ENCODE data around the gene ATP6V0C. TPM values are rescaled to one million over a fixed set of nuclear protein-coding genes. Genes with fewer than 3 reads are reported as not detected.

ATP6V0C gene
- total RNA-seq, 1 experiment from 2014 or later, result 212 TPM

- no peak overlapping the region for H3K27ac Mint-ChIP-seq
- ATAC-seq (no peak), DNase-seq (ENCODE audit: low spot score) (no peak)
- no peaks in the 10 kb centered on the region for H3K9me3 Mint-ChIP-seq
- H3K4me1 Mint-ChIP-seq, result peaks cover 4% of the 10 kb centered on the region
- POLR2A ChIA-PET, result no interaction called here
- H3K4me3 Mint-ChIP-seq, result no peak overlapping the region
- no peaks in the 10 kb centered on the region for H3K27me3 Mint-ChIP-seq (ENCODE audit: low read depth)
- peaks cover 5% of the 10 kb centered on the region for H3K36me3 Mint-ChIP-seq
- TF ChIP-seq, protein P1, sequence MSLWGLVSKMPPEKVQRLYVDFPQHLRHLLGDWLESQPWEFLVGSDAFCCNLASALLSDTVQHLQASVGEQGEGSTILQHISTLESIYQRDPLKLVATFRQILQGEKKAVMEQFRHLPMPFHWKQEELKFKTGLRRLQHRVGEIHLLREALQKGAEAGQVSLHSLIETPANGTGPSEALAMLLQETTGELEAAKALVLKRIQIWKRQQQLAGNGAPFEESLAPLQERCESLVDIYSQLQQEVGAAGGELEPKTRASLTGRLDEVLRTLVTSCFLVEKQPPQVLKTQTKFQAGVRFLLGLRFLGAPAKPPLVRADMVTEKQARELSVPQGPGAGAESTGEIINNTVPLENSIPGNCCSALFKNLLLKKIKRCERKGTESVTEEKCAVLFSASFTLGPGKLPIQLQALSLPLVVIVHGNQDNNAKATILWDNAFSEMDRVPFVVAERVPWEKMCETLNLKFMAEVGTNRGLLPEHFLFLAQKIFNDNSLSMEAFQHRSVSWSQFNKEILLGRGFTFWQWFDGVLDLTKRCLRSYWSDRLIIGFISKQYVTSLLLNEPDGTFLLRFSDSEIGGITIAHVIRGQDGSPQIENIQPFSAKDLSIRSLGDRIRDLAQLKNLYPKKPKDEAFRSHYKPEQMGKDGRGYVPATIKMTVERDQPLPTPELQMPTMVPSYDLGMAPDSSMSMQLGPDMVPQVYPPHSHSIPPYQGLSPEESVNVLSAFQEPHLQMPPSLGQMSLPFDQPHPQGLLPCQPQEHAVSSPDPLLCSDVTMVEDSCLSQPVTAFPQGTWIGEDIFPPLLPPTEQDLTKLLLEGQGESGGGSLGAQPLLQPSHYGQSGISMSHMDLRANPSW (CRISPR knock-in tag; conservative IDR thresholded peaks at IDR 0.05; ENCODE audit: low read depth), result no peak
- no peak for TF ChIP-seq SP1 (CRISPR knock-in tag; conservative IDR thresholded peaks at IDR 0.05)
- TF ChIP-seq GABPB1 (CRISPR knock-in tag; IDR thresholded peaks at IDR 0.05), result no peak
- no peak for TF ChIP-seq ZNF671 (CRISPR knock-in tag; IDR thresholded peaks at IDR 0.05)
- TF ChIP-seq KAT7 (CRISPR knock-in tag; IDR thresholded peaks at IDR 0.05; ENCODE audit: borderline replicate concordance), result no peak
- TF ChIP-seq ZMAT4 (CRISPR knock-in tag; IDR thresholded peaks at IDR 0.05), result no peak
- TF ChIP-seq, protein P2, sequence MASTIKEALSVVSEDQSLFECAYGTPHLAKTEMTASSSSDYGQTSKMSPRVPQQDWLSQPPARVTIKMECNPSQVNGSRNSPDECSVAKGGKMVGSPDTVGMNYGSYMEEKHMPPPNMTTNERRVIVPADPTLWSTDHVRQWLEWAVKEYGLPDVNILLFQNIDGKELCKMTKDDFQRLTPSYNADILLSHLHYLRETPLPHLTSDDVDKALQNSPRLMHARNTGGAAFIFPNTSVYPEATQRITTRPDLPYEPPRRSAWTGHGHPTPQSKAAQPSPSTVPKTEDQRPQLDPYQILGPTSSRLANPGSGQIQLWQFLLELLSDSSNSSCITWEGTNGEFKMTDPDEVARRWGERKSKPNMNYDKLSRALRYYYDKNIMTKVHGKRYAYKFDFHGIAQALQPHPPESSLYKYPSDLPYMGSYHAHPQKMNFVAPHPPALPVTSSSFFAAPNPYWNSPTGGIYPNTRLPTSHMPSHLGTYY (CRISPR knock-in tag; IDR thresholded peaks at IDR 0.05), result no peak
- TF ChIP-seq USF1 (CRISPR knock-in tag; IDR thresholded peaks at IDR 0.05), result no peak
- TF ChIP-seq ZNF512 (CRISPR knock-in tag; IDR thresholded peaks at IDR 0.05; ENCODE audit: borderline replicate concordance), result no peak
- no peak for TF ChIP-seq FOXJ3 (CRISPR knock-in tag; IDR thresholded peaks at IDR 0.05; ENCODE audit: borderline replicate concordance)
- TF ChIP-seq, protein P3, sequence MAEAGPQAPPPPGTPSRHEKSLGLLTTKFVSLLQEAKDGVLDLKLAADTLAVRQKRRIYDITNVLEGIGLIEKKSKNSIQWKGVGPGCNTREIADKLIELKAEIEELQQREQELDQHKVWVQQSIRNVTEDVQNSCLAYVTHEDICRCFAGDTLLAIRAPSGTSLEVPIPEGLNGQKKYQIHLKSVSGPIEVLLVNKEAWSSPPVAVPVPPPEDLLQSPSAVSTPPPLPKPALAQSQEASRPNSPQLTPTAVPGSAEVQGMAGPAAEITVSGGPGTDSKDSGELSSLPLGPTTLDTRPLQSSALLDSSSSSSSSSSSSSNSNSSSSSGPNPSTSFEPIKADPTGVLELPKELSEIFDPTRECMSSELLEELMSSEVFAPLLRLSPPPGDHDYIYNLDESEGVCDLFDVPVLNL (CRISPR knock-in tag; IDR thresholded peaks at IDR 0.05; ENCODE audit: borderline replicate concordance, low read depth), result no peak
- TF ChIP-seq PRRX2 (CRISPR knock-in tag; IDR thresholded peaks at IDR 0.05), result no peak
- no peak for TF ChIP-seq TEAD1 (CRISPR knock-in tag; IDR thresholded peaks at IDR 0.05)
- no peak for TF ChIP-seq ATF3 (CRISPR knock-in tag; conservative IDR thresholded peaks at IDR 0.05)
- no peak for TF ChIP-seq ZNF232 (CRISPR knock-in tag; IDR thresholded peaks at IDR 0.05)
- TF ChIP-seq FOXK1 (CRISPR knock-in tag; IDR thresholded peaks at IDR 0.05), result no peak
- TF ChIP-seq NR2C2 (CRISPR knock-in tag; IDR thresholded peaks at IDR 0.05), result no peak
- TF ChIP-seq GTF2I (CRISPR knock-in tag; conservative IDR thresholded peaks at IDR 0.05), result no peak
- CTCF ChIA-PET, result interaction anchor here (1.9 to 3.5 kb wide), 6 partner anchors 10 to 305 kb away, joined by 8 to 57 read pairs (median 26); partner anchors contain the start of genes CCNF, ECI1 and TBC1D24
These were observed 13.8 kb upstream of the ATP6V0C start for GRCh38 chr16:2499890-2500429.
